ENCODE measurements around the gene PAX6. TPM values are rescaled to one million over a fixed set of nuclear protein-coding genes. Genes with fewer than 3 reads are reported as not detected.

The PAX6 gene
- total and polyA plus RNA-seq, 3 donors from 2014 or later = 3.1 to 8.3 (median 4.1) TPM

GRCh38 chr11:31814176-31814868 is 3.2 kb upstream of the PAX6 start:
- peaks cover 53% of the 10 kb centered on the region for H3K4me1 ChIP-seq
- H3K36me3 ChIP-seq (ENCODE audit: low read depth, missing control alignments) = no peaks in the 10 kb centered on the region
- intact Hi-C loops (cut with DNase I; ENCODE audit: low total_unique reads) = no loop called here
- no peaks in the 10 kb centered on the region for H3K9me3 ChIP-seq
- no peak for DNase-seq
- TF ChIP-seq CTCF (IDR thresholded peaks at IDR 0.05) (no peak), POLR2A (IDR thresholded peaks at IDR 0.05) (no peak)
- WGBS, 2 donors = 5 to 6% methylated on average over 24 to 25 of the region's 38 CpGs
- peaks cover 9% of the 10 kb centered on the region for H3K27me3 ChIP-seq
- no peak overlapping the region for H3K4me3 ChIP-seq
- no peak overlapping the region for H3K27ac ChIP-seq

- TF ChIP-seq POLR2A (IDR thresholded peaks at IDR 0.05) = no peak
- TF ChIP-seq CTCF (IDR thresholded peaks at IDR 0.05) = no peak
- H3K9me3 ChIP-seq = no peaks in the 10 kb centered on the region
- H3K4me1 ChIP-seq = peaks cover 54% of the 10 kb centered on the region
- no peak for DNase-seq
- peaks cover 7% of the 10 kb centered on the region for H3K27me3 ChIP-seq
- WGBS, 2 donors = 4% methylated on average over 22 to 34 of the region's 35 CpGs
- no peak overlapping the region for H3K27ac ChIP-seq
- intact Hi-C loops (cut with DNase I; ENCODE audit: low total_unique reads) = no loop called here
- H3K4me3 ChIP-seq = peak overlapping the region; percentile 19 to 40
- H3K36me3 ChIP-seq (ENCODE audit: low read depth, missing control alignments) = no peaks in the 10 kb centered on the region
These were observed 2.5 kb upstream of the PAX6 start for GRCh38 chr11:31813391-31814175.

GRCh38 chr11:31812383-31813381 is 1.6 kb upstream of the PAX6 start:
- no peaks in the 10 kb centered on the region for H3K9me3 ChIP-seq
- H3K4me1 ChIP-seq = peaks cover 49% of the 10 kb centered on the region
- no peak overlapping the region for H3K27ac ChIP-seq
- DNase-seq = no peak
- no peaks in the 10 kb centered on the region for H3K36me3 ChIP-seq (ENCODE audit: low read depth, missing control alignments)
- WGBS, 2 donors = 2 to 8% methylated on average over 38 to 58 of the region's 63 CpGs
- no peaks in the 10 kb centered on the region for H3K27me3 ChIP-seq
- TF ChIP-seq CTCF (IDR thresholded peaks at IDR 0.05) = no peak
- no peak for TF ChIP-seq POLR2A (IDR thresholded peaks at IDR 0.05)
- intact Hi-C loops (cut with DNase I; ENCODE audit: low total_unique reads) = no loop called here
- peak overlapping the region; percentile 19 to 40 for H3K4me3 ChIP-seq

- no peak for TF ChIP-seq POLR2A (IDR thresholded peaks at IDR 0.05)
- no peak for TF ChIP-seq CTCF (IDR thresholded peaks at IDR 0.05)
- Histone ChIP-seq H3K9me3 (no peaks in the 10 kb centered on the region), H3K27ac (no peak overlapping the region), H3K36me3 (ENCODE audit: low read depth, missing control alignments) (no peaks in the 10 kb centered on the region), H3K4me1 (peaks cover 28% of the 10 kb centered on the region), H3K27me3 (no peaks in the 10 kb centered on the region), H3K4me3 (peak overlapping the region; percentile 36 to 38)
- 3% methylated on average over 43 to 70 of the region's 91 CpGs for WGBS, 2 donors
- DNase-seq = no peak
- intact Hi-C loops (cut with DNase I; ENCODE audit: low total_unique reads) = no loop called here
These were observed 1.0 kb downstream of the PAX6 start for GRCh38 chr11:31809857-31810778.

Measured in testis (tissue), 3 donors.